Iris pigment epithelial cell (primary cell): ENCODE measurements around the gene SH3PXD2A.
A peak's percentile ranks its signal among the peaks of the same experiment; 100 is the strongest.

Experiments used
- DNase-seq: peaks from one replicate; pipeline ENCODE4 v3.0.0-alpha.2; 2011; ENCODE audit warnings: low read depth

SH3PXD2A gene

DNA sequence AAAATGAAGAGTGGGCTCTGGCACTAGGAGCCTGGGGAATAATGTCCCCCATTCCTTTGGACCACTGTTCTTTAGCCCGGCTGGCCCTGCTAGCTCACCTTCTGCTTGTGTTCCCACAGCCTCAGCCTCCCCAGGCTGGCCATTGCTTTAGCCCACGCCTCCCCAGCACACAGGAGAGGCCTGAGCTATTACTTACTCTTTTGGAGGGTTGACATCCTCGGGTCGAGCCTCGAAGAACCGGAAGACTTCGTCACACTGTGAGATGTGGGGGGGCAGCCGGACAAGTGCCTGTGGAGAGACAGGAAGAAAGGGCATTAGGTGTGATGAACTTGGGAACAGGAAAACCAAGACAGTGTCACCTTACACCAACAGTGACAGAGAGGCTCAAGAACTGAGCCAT lies 131.3 kb downstream of the SH3PXD2A start:
- no peak for DNase-seq

DNA sequence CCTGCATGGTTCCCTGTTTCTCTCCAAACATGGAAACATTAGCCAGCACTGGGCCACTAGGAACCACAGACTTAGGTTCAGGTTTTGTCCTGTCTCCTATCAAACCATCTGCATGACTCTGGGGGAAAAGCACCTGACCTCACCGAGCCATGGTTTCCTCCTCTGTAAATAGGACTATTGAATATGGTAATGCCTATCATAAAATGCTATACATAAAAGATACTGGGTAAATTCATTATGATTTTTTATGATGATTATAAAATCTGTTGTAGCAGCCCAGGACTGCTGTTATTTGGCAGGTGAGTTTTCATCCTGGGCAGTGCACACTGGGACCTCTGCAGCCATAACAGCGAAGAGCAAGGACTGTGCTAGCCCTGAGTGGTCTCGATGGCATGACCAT lies 131.8 kb downstream of the SH3PXD2A start:
- DNase-seq: no peak

GRCh38 chr10:103722632-103723031 lies 132.7 kb downstream of the SH3PXD2A start:
- DNase-seq: no peak

- no peak for DNase-seq
Measured at GRCh38 chr10:103720964-103721335, 134.4 kb downstream of the SH3PXD2A start.

GRCh38 chr10:103720328-103720963 lies 134.9 kb downstream of the SH3PXD2A start:
- peak; percentile 32 for DNase-seq

DNA sequence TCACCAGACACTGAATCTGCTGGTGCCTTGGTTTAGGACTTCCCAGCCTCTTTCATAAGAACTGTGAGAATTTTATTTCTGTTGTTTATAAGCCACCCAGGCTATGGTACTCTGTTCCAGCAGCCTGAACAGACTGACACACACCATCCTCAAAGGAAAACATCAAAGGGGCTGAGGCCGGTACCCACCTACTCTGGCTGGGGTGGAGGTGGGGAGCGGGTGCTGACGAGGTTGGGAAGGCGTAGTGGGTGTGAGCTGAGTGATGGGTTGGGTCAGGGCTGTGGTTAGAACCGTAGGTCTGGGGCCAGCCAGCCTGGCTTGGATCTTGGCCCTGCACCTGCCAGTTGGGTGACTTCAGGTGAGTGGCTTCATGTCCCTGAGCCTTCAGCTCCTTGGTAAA lies 136.3 kb downstream of the SH3PXD2A start:
- no peak for DNase-seq

- no peak for DNase-seq
Measured at GRCh38 chr10:103718247-103718620, 137.1 kb downstream of the SH3PXD2A start.

DNA sequence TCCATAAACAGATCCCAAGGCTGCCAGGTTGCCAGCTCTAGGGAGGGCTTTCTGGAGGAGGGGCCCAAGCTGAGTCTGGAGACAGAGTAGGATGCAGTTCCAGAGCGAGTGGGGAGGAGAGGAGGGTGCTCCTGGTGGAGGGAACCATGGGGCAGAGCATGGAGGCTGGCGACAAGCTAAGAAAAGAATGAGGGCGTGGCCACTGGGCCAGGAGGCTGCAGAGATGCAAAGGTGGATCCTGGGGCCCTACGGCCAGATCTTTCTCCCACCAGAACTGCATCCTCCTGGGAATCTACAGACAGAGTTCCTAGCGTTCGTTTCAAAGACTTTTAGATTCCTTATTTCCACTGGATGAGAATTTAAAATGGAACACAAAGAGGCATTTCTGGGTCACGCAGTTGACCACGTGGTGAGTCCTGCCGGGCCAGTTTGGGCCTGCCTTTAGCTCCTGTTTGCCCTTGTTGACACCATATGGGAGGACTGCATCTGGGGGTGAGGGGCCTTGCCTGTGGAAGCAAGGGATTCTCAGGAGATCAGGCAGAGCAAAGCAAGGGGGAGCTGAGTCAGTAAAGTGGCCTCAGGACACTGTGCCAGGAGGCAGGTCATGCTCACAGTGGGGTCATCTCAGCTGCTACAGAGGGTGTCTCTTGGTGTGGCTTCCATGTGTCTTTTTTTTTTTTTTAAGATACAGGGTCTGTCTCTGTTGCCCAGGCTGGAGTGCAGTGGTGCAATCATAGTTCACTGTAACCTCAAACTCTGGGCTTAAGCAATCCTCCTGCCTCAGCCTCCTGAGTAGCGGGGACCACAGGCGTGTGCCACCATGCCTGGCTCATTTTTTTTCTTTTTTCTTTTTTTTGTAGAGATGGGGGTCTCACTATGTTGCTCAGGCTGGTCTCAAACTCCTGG lies 137.8 kb downstream of the SH3PXD2A start:
- no peak for DNase-seq

- no peak for DNase-seq
Measured at GRCh38 chr10:103716206-103717160, 138.9 kb downstream of the SH3PXD2A start.

DNA sequence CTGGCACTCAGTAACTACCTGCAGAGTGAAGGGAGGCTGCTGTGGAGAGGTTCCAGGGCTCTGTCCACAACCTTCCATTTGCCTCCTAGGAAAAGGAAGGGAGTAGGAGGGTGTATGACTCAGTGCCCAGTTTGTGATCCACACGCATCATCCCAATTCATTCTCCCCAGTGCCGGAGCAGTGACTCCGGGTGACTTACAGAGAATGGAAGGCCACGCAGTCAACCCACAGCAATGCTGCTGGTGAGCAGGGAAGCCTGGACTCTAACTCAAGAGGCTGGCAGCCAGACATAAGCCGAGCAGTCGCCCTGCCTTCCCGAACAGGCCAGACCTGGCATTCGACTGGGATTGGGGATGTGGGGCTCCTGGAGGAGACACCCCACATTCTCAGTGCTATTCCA lies 139.9 kb downstream of the SH3PXD2A start:
- peak; percentile 45 for DNase-seq

DNA sequence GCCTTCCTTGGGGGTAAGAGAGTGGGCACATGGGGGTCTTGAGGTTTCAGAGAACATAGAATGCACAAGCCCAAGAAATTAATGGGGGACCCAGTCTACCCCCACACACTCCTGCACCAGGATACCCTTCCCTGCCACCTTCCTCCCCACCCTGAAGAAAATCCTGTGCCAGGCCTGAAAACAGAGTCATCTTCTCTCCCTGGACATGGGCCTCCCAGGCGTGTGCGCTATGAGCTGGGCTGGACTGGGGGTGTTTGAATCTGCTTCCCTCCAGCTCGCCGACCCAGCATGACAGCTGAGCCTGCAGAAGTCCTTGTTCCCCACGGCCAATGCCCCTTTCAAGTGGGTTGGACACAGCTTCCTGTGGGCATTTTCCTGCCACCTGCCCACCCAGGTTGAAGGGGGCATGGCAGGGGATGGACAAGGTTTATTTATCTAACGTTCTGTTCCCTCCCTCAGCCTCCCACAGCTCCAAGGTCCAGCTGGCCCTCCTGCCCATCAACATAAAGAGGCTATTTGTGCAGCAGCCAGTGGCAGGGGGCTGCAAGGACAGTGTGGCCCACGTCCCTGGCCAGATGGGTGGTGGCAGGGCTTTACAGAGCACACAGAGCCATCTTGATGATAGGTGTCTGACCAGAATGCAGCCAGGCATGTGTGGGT lies 141.0 kb downstream of the SH3PXD2A start:
- no peak for DNase-seq

DNA sequence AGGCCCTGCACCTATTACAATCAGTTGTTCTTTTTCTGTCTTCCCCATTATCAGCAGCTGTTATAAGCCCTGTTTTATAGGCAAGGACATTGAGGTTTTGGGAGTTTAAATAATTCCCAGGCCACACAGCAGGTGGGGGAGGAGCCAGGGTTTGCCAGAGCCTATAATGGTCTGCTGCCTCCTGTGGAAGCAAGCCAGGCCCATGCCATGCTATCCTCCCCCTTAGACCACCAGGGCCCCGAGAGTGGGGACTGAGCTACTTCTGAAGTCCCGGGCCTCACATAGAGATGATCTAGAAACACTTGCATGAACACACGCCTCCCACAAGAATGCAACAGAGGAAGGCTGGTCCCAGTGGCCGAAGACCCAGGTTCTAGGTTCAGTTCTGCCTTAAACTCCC lies 141.7 kb downstream of the SH3PXD2A start:
- no peak for DNase-seq

- peak; percentile 62 for DNase-seq
Measured at GRCh38 chr10:103712898-103713498, 142.4 kb downstream of the SH3PXD2A start.

- DNase-seq: no peak
Measured at GRCh38 chr10:103712146-103712545, 143.2 kb downstream of the SH3PXD2A start.

DNA sequence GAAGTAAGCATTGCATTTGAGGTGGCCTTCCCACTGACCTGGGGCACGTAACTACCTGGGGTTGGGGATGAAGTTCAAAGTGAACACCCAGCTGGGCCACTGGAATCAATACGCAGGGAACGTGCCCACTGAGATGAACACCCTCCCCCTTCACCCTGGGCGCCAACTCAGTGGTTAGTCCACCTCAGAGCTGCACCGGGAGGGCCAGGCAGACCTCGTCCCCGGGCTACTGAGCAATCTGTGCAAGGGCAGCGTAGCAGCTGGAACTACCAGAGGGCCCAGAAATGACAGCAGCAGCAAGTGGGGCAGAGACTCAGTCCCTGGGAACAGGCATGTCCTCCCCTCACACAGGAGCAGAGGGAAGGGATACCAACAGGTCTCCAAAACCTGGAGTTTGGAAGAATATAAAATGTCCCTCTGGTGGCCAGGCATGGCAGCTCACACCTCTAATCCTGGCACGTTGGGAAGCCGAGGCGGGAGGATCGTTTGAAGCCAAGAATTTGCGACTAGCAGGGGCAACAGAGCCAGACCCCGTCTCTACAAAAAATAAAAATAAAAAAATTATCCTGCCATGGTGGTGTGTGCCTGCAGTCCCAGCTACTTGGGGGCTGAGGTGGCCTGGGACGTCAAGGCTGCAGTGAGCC lies 143.9 kb downstream of the SH3PXD2A start:
- no peak for DNase-seq

- DNase-seq: no peak
Measured at GRCh38 chr10:103710490-103710889, 144.9 kb downstream of the SH3PXD2A start.

- DNase-seq: peak; percentile 59
Measured at GRCh38 chr10:103709341-103709920, 145.9 kb downstream of the SH3PXD2A start.

DNA sequence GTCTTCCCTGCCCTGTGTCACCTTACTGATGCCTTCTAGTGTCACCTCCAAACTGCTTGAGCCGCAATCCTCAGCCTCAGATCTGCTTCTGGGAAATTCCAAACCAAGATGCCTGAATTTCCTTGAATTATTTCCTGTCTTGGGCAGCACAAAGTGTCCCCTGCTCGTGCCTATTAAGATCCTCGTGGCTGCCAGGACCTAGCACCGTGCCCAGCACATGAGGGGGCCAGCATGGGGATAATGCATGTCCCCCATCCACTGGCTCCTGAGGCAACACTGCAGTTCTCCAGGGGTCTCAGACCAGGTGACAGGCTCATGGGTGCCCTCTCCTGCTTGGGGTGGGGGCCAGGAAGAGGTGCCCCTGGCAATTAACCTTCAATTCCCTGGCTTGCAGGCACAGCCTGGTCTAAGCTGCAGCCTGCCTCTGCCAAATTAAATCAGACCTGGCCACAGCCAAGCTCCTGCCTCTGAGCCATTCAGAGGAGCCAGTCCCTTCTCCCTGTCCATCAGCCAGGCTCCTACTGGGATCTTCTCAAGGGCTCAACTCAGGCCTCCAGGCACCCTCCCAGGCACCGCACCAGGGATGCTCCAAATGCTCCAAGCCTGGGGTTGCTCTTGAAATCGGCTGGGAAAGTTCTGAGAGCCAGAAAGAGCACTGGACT lies 146.6 kb downstream of the SH3PXD2A start:
- no peak for DNase-seq

DNA sequence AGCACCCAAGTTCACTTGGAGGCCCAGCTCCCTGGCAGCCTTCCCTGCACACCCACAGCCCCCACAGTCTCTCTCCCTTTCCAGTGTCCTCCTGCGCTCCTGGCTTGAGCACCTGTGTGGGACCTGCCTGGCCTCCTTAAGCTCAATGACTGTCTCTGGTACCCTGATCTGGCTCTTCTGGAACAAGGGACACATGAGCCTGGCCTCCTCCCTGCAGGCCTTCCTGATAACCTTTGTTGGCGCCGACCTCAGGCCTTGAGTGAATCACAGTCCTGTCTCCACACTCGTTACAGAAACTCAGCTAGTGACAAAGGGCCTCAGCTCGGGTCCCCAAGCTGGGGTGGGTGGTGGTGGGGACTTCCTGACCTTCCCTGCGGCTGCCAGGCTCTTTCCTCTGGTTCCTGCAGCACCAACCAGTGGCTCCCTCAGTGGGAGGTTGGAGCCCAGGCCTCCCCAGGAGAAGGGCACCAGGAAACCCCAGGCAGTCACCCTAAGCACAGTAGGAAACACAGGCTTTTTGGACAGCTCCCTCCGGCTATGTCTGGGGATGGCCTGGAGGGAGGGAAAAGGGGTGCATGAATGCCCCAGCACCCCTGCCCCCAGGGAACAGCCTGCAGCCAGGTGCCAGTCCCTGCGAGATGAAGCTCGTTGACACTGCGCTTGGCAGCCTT lies 147.3 kb downstream of the SH3PXD2A start:
- no peak for DNase-seq
